Ovary (tissue), 9 donors: ENCODE measurements around the gene COL5A3. TPM values are rescaled to one million over a fixed set of nuclear protein-coding genes. Genes with fewer than 3 reads are reported as not detected.

Source experiments
- DNase-seq, 5 donors: peaks; one replicate each; pipeline ENCODE4 v3.0.0-alpha.2; 2019 to 2020
- H3K27ac ChIP-seq, 2 donors: fragments of 200-600 bp; one replicate each; pipeline versions ENCODE4 v1.5.1 to v1.8.0; 2019 to 2022
- H3K27me3 ChIP-seq: fragments of 200-600 bp; one replicate; pipeline ENCODE4 v1.8.0; 2022
- H3K36me3 ChIP-seq: fragments of 200-600 bp; sonication (generic); one replicate; pipeline ENCODE4 v1.5.1; 2019
- H3K4me1 ChIP-seq: one replicate; pipeline ENCODE4 v1.8.1; 2013; ENCODE audit warnings: mild to moderate bottlenecking, moderate library complexity; ENCODE audit not compliant: insufficient read depth
- H3K4me3 ChIP-seq: fragments of 200-600 bp; sonication (generic); one replicate; pipeline ENCODE4 v1.5.1; 2017
- H3K9me3 ChIP-seq, 2 donors: fragments of 200-600 bp in 1 of 2; sonication (generic) in 1 of 2; one replicate each; pipeline versions ENCODE4 v1.5.1 to v1.8.1; 2013 to 2019; ENCODE audit warnings: mild to moderate bottlenecking in 1 of 2, moderate library complexity in 1 of 2
- EP300 ChIP-seq: sonication (generic); formaldehyde crosslinking; IDR thresholded peaks from one replicate; pipeline ENCODE4 v1.6.1; 2017; ENCODE audit warnings: antibody characterized with exemption
- POLR2A ChIP-seq: fragments of 450-650 bp; IDR thresholded peaks from one replicate; pipeline ENCODE4 v1.6.1; 2017; ENCODE audit warnings: antibody characterized with exemption, mild to moderate bottlenecking, moderate library complexity
- WGBS, 3 donors: extraction: QIAGEN DNeasy Blood & Tissue Kit in 1 of 3; methylation state at CpG; one replicate each; pipeline versions ENCODE4 v1.1.5 to v1.1.7; 2013 to 2017; 5-methylcytosine and 5-hydroxymethylcytosine counted together
- intact Hi-C, 4 donors: fragments of 100-400 bp; cut with DNase I; formaldehyde crosslinking; loops; one replicate each; pipeline versions ENCODE4 v1.11.0 to v1.15.1; 2022 to 2023
- polyA plus RNA-seq, 2 donors: library from polyadenylated mRNA; stranded (reverse); fragments of 200-250 nt in 1 of 2; fragments of 350-450 nt in 1 of 2; fragmentation: Illumina TruSeq in 1 of 2; extraction: RNeasy Lipid Tissue Mini Kit (QIAGEN cat#74804) in 1 of 2; gene quantifications; one replicate each; pipeline ENCODE4 v1.2.3, GENCODE V29; 2013 to 2014
- total RNA-seq, 7 donors: library from RNA; depleted of rRNA in 2 of 7; stranded (reverse); fragments of >200 nt in 2 of 7; fragmentation: NEBNext Ultra II Directional in 3 of 7; extraction: Animal tissue kit (Norgen Biotek cat#: 25700) in 3 of 7; gene quantifications; one replicate each; pipeline versions ENCODE4 v1.1.0 to v1.2.4, GENCODE V29; 2016 to 2023
- TF ChIP-seq, protein P1 (sequence below), 3 donors: fragments of 450-650 bp in 2 of 3; fragments of 200-600 bp in 1 of 3; IDR thresholded peaks; one replicate each; pipeline versions ENCODE4 v1.5.1 to v1.8.0; 2016 to 2022; ENCODE audit warnings: antibody characterized with exemption in 3 of 3, mild to moderate bottlenecking in 1 of 3
- donor health status: DM: no; HTN: no; CAD: no; lungs with moderate emphysema.
- donor health status: DM: no; HTN: no; CAD: no.
- donor health status: Bipolar disorder and iron deficiency.
- donor health status: DM: yes; HTN: yes; CAD: no.
- donor health status: DM: no; HTN: no; CAD: no.
- donor health status: DM: yes; HTN: yes; CAD: no.

The COL5A3 gene
- total and polyA plus RNA-seq, 9 donors = 1.5 to 9.0 (median 4.4) TPM

DNA sequence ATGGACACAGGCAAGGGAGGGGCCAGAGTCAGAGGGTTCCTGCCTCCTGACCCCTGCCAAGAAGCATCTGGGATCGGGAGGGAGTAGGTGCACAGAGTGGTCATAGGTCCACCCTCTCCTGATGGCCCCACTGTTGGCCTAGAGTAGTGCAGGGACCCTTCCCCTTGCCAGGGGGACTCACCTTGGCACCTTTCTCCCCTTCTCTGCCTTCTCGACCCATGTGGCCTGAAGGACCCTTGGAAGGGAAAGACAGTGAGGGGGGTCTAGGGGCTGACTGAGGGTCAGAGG, 40.7 kb downstream of the COL5A3 start:
- 78 to 88% (median 83%) methylated on average over 2 of the region's 2 CpGs for WGBS, 3 donors
- no peak for DNase-seq

GRCh38 chr19:9968820-9969687, 41.2 kb downstream of the COL5A3 start:
- 77 to 82% (median 79%) methylated on average over 8 of the region's 8 CpGs for WGBS, 3 donors
- intact Hi-C loops = no loop called here
- H3K27me3 ChIP-seq = no peaks in the 10 kb centered on the region
- H3K27ac ChIP-seq = no peak overlapping the region
- no peaks in the 10 kb centered on the region for H3K36me3 ChIP-seq
- H3K4me1 ChIP-seq = no peaks in the 10 kb centered on the region
- TF ChIP-seq EP300 = no peak
- no peak overlapping the region for H3K4me3 ChIP-seq
- DNase-seq = no peak
- no peaks in the 10 kb centered on the region for H3K9me3 ChIP-seq

More for the DNA sequence above, 40.7 kb downstream of the COL5A3 start:
- no peak overlapping the region for H3K27ac ChIP-seq
- H3K9me3 ChIP-seq = no peaks in the 10 kb centered on the region
- no peaks in the 10 kb centered on the region for H3K4me1 ChIP-seq
- H3K36me3 ChIP-seq = no peaks in the 10 kb centered on the region
- H3K4me3 ChIP-seq = no peak overlapping the region
- TF ChIP-seq EP300 (no peak), POLR2A (no peak)
- TF ChIP-seq, protein P1, sequence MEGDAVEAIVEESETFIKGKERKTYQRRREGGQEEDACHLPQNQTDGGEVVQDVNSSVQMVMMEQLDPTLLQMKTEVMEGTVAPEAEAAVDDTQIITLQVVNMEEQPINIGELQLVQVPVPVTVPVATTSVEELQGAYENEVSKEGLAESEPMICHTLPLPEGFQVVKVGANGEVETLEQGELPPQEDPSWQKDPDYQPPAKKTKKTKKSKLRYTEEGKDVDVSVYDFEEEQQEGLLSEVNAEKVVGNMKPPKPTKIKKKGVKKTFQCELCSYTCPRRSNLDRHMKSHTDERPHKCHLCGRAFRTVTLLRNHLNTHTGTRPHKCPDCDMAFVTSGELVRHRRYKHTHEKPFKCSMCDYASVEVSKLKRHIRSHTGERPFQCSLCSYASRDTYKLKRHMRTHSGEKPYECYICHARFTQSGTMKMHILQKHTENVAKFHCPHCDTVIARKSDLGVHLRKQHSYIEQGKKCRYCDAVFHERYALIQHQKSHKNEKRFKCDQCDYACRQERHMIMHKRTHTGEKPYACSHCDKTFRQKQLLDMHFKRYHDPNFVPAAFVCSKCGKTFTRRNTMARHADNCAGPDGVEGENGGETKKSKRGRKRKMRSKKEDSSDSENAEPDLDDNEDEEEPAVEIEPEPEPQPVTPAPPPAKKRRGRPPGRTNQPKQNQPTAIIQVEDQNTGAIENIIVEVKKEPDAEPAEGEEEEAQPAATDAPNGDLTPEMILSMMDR (IDR thresholded peaks at IDR 0.05) = no peak
- H3K27me3 ChIP-seq = no peaks in the 10 kb centered on the region
- intact Hi-C loops = no loop called here

DNA sequence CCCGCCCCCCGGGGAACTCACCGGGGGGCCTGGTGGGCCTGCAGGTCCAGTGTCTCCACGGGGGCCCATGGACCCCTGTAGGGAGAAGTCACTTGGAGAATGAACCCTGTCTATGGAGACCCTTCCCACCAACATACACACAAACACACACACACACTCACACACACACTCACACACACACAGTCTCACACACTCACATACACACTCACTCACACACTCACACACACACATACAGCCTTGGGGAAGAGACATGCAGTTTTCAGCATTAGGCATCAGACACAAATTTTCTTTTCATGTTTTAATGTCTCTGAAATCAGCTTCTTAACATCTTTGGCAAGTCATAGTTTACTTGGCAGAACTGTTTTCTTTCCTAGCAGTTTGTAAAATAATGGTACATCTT, 43.0 kb downstream of the COL5A3 start:
- no peaks in the 10 kb centered on the region for H3K36me3 ChIP-seq
- TF ChIP-seq POLR2A = no peak
- TF ChIP-seq EP300 = no peak
- H3K4me1 ChIP-seq = no peaks in the 10 kb centered on the region
- H3K27ac ChIP-seq = no peak overlapping the region
- no peaks in the 10 kb centered on the region for H3K27me3 ChIP-seq
- intact Hi-C loops = no loop called here
- H3K4me3 ChIP-seq = no peak overlapping the region
- whole genome bisulfite sequencing, 3 donors = 51 to 65% (median 61%) methylated on average over 4 of the region's 4 CpGs
- no peak for DNase-seq
- H3K9me3 ChIP-seq = no peaks in the 10 kb centered on the region

DNA sequence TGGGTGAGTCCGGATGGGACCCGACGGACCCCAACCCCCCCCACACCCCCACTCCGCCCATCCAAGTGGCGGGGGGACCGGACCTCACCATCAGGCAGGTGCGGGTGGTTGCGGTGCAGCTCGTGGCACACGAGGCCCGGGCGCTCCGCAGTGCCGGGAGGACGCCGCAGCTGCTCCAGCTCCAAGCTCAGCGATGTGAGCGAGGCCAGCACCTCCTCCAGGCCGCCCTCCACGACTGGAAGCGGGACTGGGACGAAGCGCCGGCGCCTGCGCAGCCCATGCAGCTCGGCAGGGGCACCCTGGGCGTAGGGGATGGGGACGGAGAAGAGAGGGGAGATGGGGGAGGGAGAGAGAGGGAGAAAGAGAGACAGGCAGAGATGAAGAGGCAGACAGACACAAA, 43.9 kb downstream of the COL5A3 start:
- Histone ChIP-seq H3K4me1 (no peaks in the 10 kb centered on the region), H3K27me3 (no peaks in the 10 kb centered on the region), H3K4me3 (no peak overlapping the region), H3K27ac (no peak overlapping the region), H3K9me3 (no peaks in the 10 kb centered on the region), H3K36me3 (no peaks in the 10 kb centered on the region)
- no peak for DNase-seq
- intact Hi-C loops = no loop called here
- no peak for TF ChIP-seq POLR2A
- no peak for TF ChIP-seq EP300
- TF ChIP-seq, protein P1 (IDR thresholded peaks at IDR 0.05) = no peak
- WGBS, 3 donors = 18 to 32% (median 26%) methylated on average over 18 to 29 of the region's 29 CpGs

- Histone ChIP-seq H3K9me3 (no peaks in the 10 kb centered on the region), H3K27me3 (no peaks in the 10 kb centered on the region), H3K36me3 (no peaks in the 10 kb centered on the region), H3K4me1 (no peaks in the 10 kb centered on the region), H3K4me3 (no peak overlapping the region), H3K27ac (no peak overlapping the region)
- WGBS, 3 donors = 46 to 69% (median 49%) methylated on average over 14 of the region's 14 CpGs
- intact Hi-C loops = no loop called here
- no peak for TF ChIP-seq POLR2A
- no peak for DNase-seq
Measured at GRCh38 chr19:9966024-9966423, 44.3 kb downstream of the COL5A3 start.

DNA sequence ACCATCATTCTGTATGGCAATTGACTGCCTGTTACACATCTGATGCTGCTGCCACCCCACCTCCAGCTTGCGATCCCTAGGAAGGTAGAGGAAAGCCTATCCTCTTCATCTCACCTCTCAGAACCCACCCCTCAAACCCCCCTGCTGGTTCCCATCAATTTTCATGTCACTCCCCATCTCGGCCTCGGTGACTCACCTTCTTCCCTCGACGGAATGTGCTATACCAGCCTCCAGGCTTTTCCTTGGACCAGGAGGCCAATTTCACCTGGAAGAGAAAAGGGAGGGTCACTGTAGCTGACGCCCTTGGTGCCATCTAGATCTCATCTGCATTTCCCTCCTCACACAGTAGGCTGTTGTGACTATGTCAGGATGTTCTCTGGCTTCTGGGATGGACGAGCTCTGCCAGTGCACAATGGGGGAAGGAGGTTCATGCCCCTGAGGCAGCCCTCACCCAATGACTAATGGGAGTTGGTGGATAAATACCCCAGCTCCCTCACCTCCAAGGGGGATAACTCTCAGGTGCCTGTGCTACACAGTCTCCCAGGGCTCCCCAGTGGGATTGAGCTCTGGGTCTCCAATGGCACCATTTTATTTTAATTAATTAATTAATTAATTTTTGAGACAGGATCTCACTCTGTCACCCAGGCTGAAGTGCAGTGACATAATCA, 47.5 kb downstream of the COL5A3 start:
- DNase-seq = no peak
- TF ChIP-seq POLR2A (no peak), EP300 (no peak)
- TF ChIP-seq, protein P1 (IDR thresholded peaks at IDR 0.05) = no peak
- WGBS, 3 donors = 72 to 76% (median 74%) methylated on average over 7 of the region's 7 CpGs

More for the DNA sequence above, 47.5 kb downstream of the COL5A3 start:
- intact Hi-C loops = no loop called here
- no peaks in the 10 kb centered on the region for H3K9me3 ChIP-seq
- no peak overlapping the region for H3K4me3 ChIP-seq
- H3K27ac ChIP-seq = no peak overlapping the region
- no peaks in the 10 kb centered on the region for H3K4me1 ChIP-seq
- no peaks in the 10 kb centered on the region for H3K36me3 ChIP-seq
- no peaks in the 10 kb centered on the region for H3K27me3 ChIP-seq
